Measurements from ENCODE around the gene SNX25.

DNA sequence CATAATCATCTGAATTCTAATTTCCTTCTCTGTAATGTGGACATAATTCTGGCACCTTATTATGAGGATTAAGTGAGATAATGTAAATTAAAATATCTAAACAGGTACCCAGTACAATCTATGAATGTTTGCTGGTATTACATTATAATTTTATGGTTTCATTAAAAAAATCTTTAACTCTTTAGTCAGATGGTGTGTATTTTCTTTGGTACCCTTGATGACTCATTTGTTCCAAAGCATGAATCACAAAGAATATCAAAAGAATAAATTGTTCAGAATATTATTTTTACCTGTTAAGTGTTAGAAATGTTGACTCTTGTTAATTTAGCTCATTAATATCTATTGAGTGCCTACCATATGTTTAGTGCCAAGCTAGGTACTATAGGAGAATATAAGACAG is 74.3 kb downstream of the SNX25 start:
- TF ChIP-seq, protein P1, sequence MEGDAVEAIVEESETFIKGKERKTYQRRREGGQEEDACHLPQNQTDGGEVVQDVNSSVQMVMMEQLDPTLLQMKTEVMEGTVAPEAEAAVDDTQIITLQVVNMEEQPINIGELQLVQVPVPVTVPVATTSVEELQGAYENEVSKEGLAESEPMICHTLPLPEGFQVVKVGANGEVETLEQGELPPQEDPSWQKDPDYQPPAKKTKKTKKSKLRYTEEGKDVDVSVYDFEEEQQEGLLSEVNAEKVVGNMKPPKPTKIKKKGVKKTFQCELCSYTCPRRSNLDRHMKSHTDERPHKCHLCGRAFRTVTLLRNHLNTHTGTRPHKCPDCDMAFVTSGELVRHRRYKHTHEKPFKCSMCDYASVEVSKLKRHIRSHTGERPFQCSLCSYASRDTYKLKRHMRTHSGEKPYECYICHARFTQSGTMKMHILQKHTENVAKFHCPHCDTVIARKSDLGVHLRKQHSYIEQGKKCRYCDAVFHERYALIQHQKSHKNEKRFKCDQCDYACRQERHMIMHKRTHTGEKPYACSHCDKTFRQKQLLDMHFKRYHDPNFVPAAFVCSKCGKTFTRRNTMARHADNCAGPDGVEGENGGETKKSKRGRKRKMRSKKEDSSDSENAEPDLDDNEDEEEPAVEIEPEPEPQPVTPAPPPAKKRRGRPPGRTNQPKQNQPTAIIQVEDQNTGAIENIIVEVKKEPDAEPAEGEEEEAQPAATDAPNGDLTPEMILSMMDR (IDR thresholded peaks at IDR 0.05), result no peak
- no peak for TF ChIP-seq POLR2A (IDR thresholded peaks at IDR 0.05)
